ENCODE results near the gene NLGN3.
"Not testable (repeated sequence)": the region's sequence is repeated elsewhere in the genome, so short reads cannot be mapped to it uniquely, and the experiment has no call there.

The NLGN3 gene

DNA sequence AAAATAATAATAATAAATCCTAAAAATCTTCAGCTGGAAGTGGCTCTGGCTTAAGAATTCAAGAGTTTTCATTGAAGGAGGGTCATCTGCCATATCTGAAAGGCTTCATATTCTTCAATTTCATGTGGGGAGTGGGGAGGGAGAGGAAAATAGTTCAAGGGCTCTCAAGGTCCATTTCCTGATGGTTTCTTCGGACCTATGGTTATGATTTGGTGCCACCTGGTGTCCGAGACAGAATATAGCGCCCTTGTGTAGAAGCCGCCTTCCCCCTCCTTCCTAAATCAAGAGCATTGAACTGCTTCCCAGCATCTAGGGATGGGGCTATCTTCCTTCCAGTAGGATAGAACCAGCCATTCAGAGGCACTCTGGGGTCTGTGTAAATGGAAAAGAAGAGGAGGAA, 34.3 kb downstream of the NLGN3 start:
- peak; percentile 73 for TF ChIP-seq CTCF (conservative IDR thresholded peaks at IDR 0.05; ENCODE audit: low read depth, low read length)
- peak; percentile 80 for DNase-seq (ENCODE audit: low read depth)

DNA sequence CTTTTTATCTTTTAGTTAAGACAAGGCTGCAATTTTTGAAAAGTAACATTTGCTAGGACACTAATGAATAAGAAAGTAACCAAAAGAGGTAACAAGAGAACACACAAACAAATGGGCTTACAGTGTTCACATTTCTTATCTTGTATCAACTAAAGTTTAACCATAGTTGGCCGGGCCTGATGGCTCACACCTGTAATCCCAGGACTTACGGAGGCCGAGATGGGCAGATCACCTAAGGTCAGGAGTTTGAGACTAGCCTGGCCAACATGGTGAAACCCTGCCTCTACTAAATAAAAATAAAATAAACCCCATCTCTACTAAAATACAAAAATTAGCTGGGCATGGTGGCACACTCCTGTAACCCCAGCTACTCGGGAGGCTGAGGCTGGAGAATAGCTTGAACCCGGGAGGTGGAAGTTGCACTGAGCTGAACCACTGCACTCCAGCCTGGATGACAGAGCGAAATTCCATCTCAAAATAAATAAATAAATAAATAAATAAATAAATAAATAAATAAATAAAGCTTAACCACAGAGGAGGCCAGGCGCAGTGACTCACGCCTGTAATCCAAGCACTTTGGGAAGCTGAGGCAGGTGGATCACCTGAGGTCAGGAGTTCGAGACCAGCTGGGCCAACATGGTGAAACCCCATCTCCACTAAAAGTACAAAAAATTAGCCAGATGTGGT, 36.1 kb downstream of the NLGN3 start:
- H3K4me3 ChIP-seq (ENCODE audit: low read depth, low read length); DNase-seq (ENCODE audit: low read depth): not testable (repeated sequence)

More for the DNA sequence above, 34.3 kb downstream of the NLGN3 start:
- no peak overlapping the region for H3K4me3 ChIP-seq (ENCODE audit: low read depth, low read length)

- H3K4me3 ChIP-seq (ENCODE audit: low read depth, low read length): peak overlapping the region; percentile 52
- peak; percentile 23 for DNase-seq (ENCODE audit: low read depth)
Observed at GRCh38 chrX:71181558-71181909, 36.9 kb downstream of the NLGN3 start.

DNA sequence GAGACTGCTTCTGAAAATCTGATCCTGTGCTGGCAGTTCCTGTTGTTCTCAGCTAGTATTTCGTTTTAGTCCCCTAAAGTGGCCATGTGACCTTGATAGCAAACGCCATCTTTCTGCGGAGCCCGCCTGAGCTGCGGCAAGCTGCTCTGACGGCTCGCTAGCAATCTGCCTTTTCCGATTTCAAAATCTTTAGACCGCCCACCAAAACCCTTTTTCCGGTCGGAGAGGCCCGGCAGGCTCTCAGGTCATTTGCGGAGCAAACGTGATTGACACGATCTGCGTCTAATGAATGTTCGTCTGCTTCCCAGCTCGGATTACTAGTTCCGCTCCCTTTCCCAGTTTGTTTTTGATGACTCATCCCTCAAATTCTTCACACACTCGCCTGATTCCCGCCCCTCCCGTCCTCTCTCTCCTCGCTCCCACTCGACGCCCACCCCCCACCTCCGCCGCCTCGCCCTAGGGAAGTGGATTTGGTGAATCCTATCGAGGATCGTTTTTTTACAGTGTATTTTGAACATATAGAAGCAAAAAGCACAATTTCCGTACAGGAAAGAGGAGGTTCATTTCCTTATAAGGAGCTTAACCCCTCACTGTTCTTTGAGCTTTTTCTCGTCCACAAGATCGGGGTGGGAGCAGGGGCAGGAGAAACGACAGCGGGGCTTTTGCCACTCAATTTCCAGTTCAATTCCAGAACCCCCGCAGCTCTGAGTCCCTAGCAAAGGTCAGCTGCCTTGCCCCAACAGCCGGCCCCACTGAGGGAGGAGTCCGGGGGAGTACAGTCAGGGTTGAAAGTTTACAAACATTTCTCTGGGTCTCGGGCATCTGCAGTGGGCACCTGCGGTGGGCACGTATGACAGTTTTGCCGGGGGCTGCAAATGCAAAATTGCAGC, 37.5 kb downstream of the NLGN3 start:
- no peak for TF ChIP-seq CTCF (conservative IDR thresholded peaks at IDR 0.05; ENCODE audit: low read depth, low read length)
- peak overlapping the region; percentile 52 for H3K4me3 ChIP-seq (ENCODE audit: low read depth, low read length)
- peak; percentile 98 for DNase-seq (ENCODE audit: low read depth)

More at GRCh38 chrX:71181558-71181909, 36.9 kb downstream of the NLGN3 start:
- no peak for TF ChIP-seq CTCF (conservative IDR thresholded peaks at IDR 0.05; ENCODE audit: low read depth, low read length)

- no peak overlapping the region for H3K4me3 ChIP-seq (ENCODE audit: low read depth, low read length)
- no peak for TF ChIP-seq CTCF (conservative IDR thresholded peaks at IDR 0.05; ENCODE audit: low read depth, low read length)
- DNase-seq (ENCODE audit: low read depth): peak; percentile 16
Observed at GRCh38 chrX:71182871-71183270, 38.2 kb downstream of the NLGN3 start.

DNA sequence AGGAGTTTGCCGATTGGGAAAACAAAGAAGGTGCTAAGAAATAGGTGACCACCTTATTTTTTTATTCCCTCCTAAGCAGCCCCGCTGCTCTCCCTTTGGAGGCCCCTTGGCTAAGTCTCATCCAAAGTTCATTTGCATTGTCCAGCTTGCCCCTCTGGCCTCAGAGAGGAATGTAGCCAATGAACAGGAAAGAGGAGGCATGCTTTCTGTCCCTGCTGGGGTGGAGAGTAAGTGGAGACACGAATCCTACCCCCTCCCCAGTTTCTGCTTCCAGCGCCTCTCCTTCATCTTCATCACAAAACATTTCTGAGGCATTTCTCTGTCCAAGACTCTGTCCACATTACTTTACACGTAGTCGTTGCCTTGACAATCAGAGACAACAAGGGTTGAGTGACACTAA, 38.7 kb downstream of the NLGN3 start:
- no peak overlapping the region for H3K4me3 ChIP-seq (ENCODE audit: low read depth, low read length)
- peak; percentile 12 for DNase-seq (ENCODE audit: low read depth)
- no peak for TF ChIP-seq CTCF (conservative IDR thresholded peaks at IDR 0.05; ENCODE audit: low read depth, low read length)

DNA sequence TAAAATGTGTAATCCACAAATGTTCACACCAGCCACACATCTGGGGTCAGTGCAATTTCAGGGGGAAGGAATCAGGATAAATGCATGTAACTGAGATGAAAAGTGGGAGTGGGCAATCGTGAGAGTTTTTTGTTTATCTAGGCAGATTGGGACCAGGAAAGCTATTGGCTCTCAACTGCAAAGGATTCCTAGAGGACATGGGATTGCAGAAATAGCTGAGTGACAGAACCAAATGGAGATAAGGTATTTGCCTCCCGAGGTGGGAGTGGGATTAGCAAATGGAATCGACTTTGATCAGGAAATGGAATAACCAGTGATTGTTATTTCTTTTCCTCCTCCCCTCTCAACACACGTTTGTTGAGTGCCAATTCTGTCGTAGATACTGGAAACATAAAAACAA, 39.5 kb downstream of the NLGN3 start:
- no peak for DNase-seq (ENCODE audit: low read depth)
- no peak for TF ChIP-seq CTCF (conservative IDR thresholded peaks at IDR 0.05; ENCODE audit: low read depth, low read length)
- H3K4me3 ChIP-seq (ENCODE audit: low read depth, low read length): no peak overlapping the region

All from choroid plexus epithelial cell (primary cell).